Esophagus muscularis mucosa (tissue), 4 donors: Measurements from ENCODE around the gene SEC31A. TPM values are rescaled to one million over a fixed set of nuclear protein-coding genes. Genes with fewer than 3 reads are reported as not detected.

ENCODE experiments used
- DNase-seq: peaks from one replicate; pipeline ENCODE4 v3.0.0-alpha.2; 2017; ENCODE audit errors: extremely low spot score
- H3K27ac ChIP-seq, 4 donors: fragments of 200-600 bp; sonication (generic); replicated peaks in 1 of 4; 1 replicate in 3 of 4; 2 replicates in 1 of 4; pipeline ENCODE4 v1.5.1; 2016 to 2019; ENCODE audit warnings: mild to moderate bottlenecking in 1 of 4
- H3K27me3 ChIP-seq, 4 donors: fragments of 200-600 bp; sonication (generic); one replicate each; pipeline versions ENCODE4 v1.5.1 to v1.6.0; 2016 to 2019
- H3K36me3 ChIP-seq, 4 donors: fragments of 200-600 bp; sonication (generic); one replicate each; pipeline ENCODE4 v1.5.1; 2016 to 2019
- H3K4me1 ChIP-seq, 4 donors: fragments of 200-600 bp; sonication (generic); one replicate each; pipeline ENCODE4 v1.5.1; 2016 to 2019
- H3K4me3 ChIP-seq, 4 donors: fragments of 200-600 bp; sonication (generic); 1 replicate in 2 of 4; 2 replicates in 2 of 4; pipeline ENCODE4 v1.5.1; 2016 to 2019; ENCODE audit warnings: mild to moderate bottlenecking in 4 of 4, moderate library complexity in 1 of 4
- H3K9me3 ChIP-seq, 4 donors: fragments of 200-600 bp; sonication (generic); 1 replicate in 3 of 4; 2 replicates in 1 of 4; pipeline ENCODE4 v1.5.1; 2016 to 2019
- EP300 ChIP-seq: sonication (generic); formaldehyde crosslinking; IDR thresholded peaks from one replicate; pipeline ENCODE4 v1.6.1; 2017; ENCODE audit warnings: antibody characterized with exemption
- POLR2A ChIP-seq: fragments of 450-650 bp; IDR thresholded peaks from one replicate; pipeline ENCODE4 v1.6.1; 2017; ENCODE audit warnings: antibody characterized with exemption, moderate library complexity, mild to moderate bottlenecking, low read depth
- POLR2AphosphoS5 ChIP-seq, 2 donors: sonication (generic); formaldehyde crosslinking; IDR thresholded peaks; one replicate each; pipeline ENCODE4 v1.6.1; 2017; ENCODE audit warnings: antibody characterized with exemption in 2 of 2
- WGBS: methylation state at CpG from one replicate; pipeline ENCODE4 v1.1.5; 2018; 5-methylcytosine and 5-hydroxymethylcytosine counted together
- intact Hi-C: fragments of 100-400 bp; cut with DNase I; formaldehyde crosslinking; loops from one replicate; pipeline ENCODE4 v1.15.1; 2023
- total RNA-seq, 4 donors: library from RNA; depleted of rRNA; stranded (reverse); fragments of >200 nt; gene quantifications; one replicate each; pipeline versions ENCODE4 v1.1.0 to v1.2.1, GENCODE V29; 2016
- TF ChIP-seq, protein P1 (sequence below), 3 experiments: fragments of 200-600 bp in 2 of 3; fragments of 450-650 bp in 1 of 3; sonication (generic) in 2 of 3; IDR thresholded peaks; one replicate each; pipeline ENCODE4 v1.5.1; 2017 to 2019; ENCODE audit warnings: antibody characterized with exemption in 3 of 3, mild to moderate bottlenecking in 2 of 3, moderate library complexity in 1 of 3

SEC31A gene
- total RNA-seq = 100 to 1,000 TPM; 117 to 146 (median 131) TPM

GRCh38 chr4:82890901-82891706 is at the start of gene SEC31A:
Gene SEC31A, minus strand, starts transcription at chr4:82891153. Its CDS starts 9,217 bp downstream, at chr4:82881936.
- TF ChIP-seq, protein P1, sequence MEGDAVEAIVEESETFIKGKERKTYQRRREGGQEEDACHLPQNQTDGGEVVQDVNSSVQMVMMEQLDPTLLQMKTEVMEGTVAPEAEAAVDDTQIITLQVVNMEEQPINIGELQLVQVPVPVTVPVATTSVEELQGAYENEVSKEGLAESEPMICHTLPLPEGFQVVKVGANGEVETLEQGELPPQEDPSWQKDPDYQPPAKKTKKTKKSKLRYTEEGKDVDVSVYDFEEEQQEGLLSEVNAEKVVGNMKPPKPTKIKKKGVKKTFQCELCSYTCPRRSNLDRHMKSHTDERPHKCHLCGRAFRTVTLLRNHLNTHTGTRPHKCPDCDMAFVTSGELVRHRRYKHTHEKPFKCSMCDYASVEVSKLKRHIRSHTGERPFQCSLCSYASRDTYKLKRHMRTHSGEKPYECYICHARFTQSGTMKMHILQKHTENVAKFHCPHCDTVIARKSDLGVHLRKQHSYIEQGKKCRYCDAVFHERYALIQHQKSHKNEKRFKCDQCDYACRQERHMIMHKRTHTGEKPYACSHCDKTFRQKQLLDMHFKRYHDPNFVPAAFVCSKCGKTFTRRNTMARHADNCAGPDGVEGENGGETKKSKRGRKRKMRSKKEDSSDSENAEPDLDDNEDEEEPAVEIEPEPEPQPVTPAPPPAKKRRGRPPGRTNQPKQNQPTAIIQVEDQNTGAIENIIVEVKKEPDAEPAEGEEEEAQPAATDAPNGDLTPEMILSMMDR (IDR thresholded peaks at IDR 0.05) = peak in 1 of 3 experiments; percentile 23
- TF ChIP-seq POLR2AphosphoS5 (IDR thresholded peaks at IDR 0.05) (peak; percentile 98), POLR2A (peak; percentile 86), EP300 (no peak)
- Histone ChIP-seq H3K27me3 (no peaks in the 10 kb centered on the region), H3K4me1 (peaks cover 19 to 48% (median 41%) of the 10 kb centered on the region in 4 donors), H3K4me3 (peak within 1 kb of the TSS; percentile 82 to 89 (median 86)), H3K36me3 (peaks cover 9 to 30% (median 20%) of the 10 kb centered on the region in 4 donors), H3K9me3 (no peaks in the 10 kb centered on the region), H3K27ac (peak within 1 kb of the TSS; percentile 93 to 97 (median 96))
- WGBS = 0% methylated on average over 18 of the region's 71 CpGs
- intact Hi-C loops = loop anchor here (10.0 kb wide), 1 partner anchor 394 kb away; the partner anchor contains the start of gene COQ2
- peak; percentile 97 for DNase-seq

- no peaks in the 10 kb centered on the region for H3K27me3 ChIP-seq
- intact Hi-C loops = no loop called here
- TF ChIP-seq EP300 (no peak), POLR2A (no peak), POLR2AphosphoS5 (IDR thresholded peaks at IDR 0.05) (no peak)
- TF ChIP-seq, protein P1 (IDR thresholded peaks at IDR 0.05) = no peak
- H3K9me3 ChIP-seq = no peaks in the 10 kb centered on the region
- peaks cover 18 to 79% (median 48%) of the 10 kb centered on the region in 4 donors for H3K36me3 ChIP-seq
- no peak overlapping the region for H3K27ac ChIP-seq
- no peak for DNase-seq
- no peak overlapping the region for H3K4me3 ChIP-seq
- H3K4me1 ChIP-seq = no peaks in the 10 kb centered on the region
- 63% methylated on average over 2 of the region's 2 CpGs for WGBS
Observed at GRCh38 chr4:82939414-82939813, 48.5 kb upstream of the SEC31A start.

DNA sequence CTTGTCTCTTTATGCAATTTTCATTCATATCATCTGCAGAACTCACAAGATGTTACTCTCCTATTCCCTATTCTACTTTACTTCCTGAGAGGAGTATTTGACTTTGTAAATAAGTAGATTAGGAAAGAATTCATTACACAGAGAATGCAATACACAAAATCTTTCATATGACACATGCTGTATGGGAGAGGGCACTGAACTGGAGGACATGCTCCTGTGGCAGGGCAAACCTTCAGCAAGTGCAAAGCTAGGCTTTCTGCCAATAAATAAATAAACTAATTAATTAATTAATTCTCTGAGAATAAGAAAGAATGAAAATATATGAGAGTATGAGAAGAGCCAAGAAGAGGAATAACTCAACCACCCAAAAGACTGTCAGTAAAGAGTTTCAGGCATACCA is 43.5 kb upstream of the SEC31A start:
- TF ChIP-seq POLR2A (no peak), POLR2AphosphoS5 (IDR thresholded peaks at IDR 0.05) (no peak), EP300 (no peak)
- TF ChIP-seq, protein P1 (IDR thresholded peaks at IDR 0.05) = no peak
- Histone ChIP-seq H3K9me3 (no peaks in the 10 kb centered on the region), H3K36me3 (peaks cover 23 to 75% (median 37%) of the 10 kb centered on the region in 4 donors), H3K27me3 (no peaks in the 10 kb centered on the region), H3K4me3 (no peak overlapping the region), H3K27ac (no peak overlapping the region), H3K4me1 (no peaks in the 10 kb centered on the region)
- intact Hi-C loops = no loop called here
- DNase-seq = no peak

GRCh38 chr4:82930848-82931755 is 40.1 kb upstream of the SEC31A start:
- intact Hi-C loops = no loop called here
- Histone ChIP-seq H3K27me3 (no peaks in the 10 kb centered on the region), H3K9me3 (no peaks in the 10 kb centered on the region), H3K4me3 (no peak overlapping the region), H3K4me1 (no peaks in the 10 kb centered on the region), H3K27ac (no peak overlapping the region), H3K36me3 (peaks cover 9 to 42% (median 14%) of the 10 kb centered on the region in 4 donors)
- no peak for DNase-seq
- WGBS = 86% methylated on average over 5 of the region's 5 CpGs
- TF ChIP-seq POLR2AphosphoS5 (IDR thresholded peaks at IDR 0.05) = no peak
- no peak for TF ChIP-seq POLR2A
- TF ChIP-seq EP300 = no peak
- TF ChIP-seq, protein P1 (IDR thresholded peaks at IDR 0.05) = no peak
